ENCODE data around the gene ARHGAP15. TPM values are rescaled to one million over a fixed set of nuclear protein-coding genes. Genes with fewer than 3 reads are reported as not detected.

The ARHGAP15 gene
- total RNA-seq, 1 donor from 2014 or later, result 2.6 TPM

DNA sequence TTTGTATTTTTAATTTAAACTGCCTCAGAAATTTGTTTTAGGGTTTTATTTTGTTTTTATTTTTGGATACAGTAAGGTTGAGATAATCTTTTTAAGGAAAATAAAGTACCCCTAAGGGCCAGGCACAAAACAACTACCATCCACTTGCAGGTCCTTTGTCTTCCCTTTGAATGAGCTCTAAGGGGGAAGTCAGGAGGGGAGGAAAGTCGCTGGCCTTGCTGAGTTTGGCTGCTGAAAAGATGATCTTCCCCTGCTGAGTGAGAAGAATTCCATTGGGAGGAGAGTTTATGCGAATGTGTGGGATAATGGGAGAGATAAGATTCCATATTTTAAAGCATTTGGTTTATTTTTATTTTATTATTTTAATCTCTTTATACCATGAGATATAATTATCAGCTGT, 100.7 kb downstream of the ARHGAP15 start:
- no peak for ATAC-seq

DNA sequence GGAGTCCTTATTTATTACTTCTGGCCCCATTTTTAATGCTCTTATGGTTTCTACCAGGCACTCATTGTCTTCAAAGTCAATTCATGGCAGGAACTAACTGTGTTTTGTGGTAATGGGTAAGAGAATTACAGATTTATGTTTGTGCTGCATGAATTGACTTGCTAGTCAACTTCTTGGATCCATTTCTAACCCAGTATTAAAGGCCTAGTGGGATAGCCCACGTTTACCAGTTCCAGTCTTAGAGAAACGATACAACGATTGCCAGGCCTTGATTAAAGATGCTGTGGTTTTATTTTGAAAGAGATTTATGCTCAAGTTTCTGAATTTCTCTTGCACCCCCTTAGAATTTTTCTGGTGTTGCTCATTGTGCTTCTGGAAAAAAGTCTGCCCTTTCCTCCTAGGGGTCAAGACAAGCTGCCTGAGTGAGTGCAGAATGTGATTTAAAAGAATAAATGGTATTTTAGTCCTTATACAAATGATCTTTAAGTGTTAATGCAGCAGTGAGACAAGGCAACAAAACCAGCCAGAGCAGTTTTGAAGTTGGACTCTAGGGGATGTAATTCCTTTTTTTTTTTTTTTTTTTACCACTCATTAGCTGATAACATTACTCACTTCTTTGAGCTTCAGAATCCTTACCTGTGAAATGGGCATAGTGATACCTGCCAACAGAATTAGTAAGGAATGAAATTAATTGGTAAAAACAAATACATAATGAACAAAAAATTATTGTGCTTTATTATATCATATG, 101.5 kb downstream of the ARHGAP15 start:
- ATAC-seq, result no peak

DNA sequence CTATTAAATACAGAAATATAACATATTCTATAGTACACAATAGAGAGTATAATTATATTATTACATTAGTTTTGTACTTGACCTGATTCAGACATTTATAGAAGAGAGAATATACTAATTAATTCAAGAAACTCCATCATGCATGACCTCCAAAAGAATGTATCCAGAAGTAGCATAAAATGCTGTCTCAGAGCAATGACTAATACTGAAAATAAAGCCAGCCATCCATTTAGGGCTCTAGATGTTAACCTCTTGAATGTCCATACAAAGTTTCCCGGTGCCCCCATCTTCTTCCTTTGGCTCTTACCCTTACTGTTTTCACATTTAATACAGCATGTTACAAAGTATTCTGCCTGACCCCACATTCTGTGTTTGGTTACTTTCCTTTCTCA, 102.0 kb downstream of the ARHGAP15 start:
- no peak for ATAC-seq

DNA sequence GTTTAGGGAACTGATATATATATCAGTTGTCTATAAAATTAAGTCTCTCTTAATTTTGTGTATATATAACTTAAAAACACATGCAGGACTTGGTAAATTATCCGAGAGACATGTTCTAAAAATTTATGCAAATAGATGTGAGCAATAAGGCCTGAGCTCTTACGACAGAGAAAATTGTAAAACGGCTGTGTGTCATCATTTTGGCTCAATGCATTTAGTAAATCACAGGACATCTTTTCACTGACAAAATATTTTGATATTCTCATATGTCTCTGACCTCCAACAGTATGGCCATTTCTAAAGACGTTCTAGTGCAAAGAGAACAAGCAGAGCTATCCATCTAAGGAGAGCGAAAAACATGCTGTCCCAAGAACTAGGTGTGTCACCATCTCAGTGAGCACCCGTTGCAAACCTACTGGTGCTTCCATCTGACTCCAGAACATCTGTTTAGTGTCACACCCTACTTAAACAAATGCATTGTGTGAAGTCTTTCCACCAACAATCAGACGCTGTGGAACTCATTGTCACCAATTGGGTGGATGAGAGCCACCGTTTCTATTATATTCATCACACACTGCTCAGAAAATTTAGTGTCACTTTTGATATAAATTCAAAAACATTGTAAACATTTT, 108.0 kb downstream of the ARHGAP15 start:
- no peak for ATAC-seq

DNA sequence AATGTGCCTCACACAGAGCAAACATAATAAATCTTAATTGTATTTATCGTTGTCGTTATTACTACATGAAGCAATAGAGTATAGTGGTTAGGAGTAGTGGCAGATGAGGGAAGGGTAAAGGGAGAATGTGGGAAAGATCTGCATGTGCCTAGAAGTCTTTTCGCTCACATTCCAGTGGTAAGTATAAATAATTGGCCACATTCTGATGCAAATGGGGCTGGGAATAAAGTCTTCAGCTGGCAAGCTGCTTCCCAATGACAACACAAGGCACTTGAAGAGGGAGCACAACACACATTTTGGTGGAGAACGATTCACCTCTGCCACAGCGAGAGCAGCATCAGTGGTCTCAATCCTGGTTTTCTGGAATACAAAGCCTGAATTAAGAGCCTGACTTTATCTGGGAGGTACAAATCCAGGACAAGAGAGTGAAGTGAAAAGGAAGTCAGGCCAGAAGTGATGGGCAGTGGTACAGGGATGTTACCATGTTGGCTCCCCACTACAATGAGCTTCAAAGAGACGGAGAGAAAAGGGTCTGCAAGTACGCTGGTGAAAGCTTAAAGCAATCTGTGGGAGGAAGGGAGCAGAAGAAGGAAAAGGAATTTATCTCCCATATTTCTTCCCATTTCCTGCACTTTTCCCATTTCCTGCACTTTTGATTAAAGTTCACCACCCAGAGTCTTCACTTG, 112.3 kb downstream of the ARHGAP15 start:
- no peak for ATAC-seq

DNA sequence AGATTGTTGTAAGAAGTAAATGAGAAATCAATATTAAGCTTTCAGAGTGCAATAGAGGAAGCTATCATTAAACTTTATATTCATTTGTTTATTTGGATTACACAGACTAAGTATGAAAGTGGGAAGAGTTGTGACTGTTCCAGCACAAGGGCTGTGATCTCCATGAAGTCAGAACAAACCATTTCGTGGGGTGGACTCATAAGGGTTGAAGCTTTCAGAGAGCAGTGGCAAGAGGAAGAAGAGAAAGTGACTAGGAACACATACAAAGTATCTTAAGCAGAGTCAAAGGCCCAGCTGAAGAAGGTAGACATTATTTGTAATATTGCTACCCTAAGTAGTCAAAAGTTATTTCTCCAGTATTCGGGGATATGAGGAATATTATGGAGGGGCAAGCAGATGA, 117.0 kb downstream of the ARHGAP15 start:
- ATAC-seq, result no peak

DNA sequence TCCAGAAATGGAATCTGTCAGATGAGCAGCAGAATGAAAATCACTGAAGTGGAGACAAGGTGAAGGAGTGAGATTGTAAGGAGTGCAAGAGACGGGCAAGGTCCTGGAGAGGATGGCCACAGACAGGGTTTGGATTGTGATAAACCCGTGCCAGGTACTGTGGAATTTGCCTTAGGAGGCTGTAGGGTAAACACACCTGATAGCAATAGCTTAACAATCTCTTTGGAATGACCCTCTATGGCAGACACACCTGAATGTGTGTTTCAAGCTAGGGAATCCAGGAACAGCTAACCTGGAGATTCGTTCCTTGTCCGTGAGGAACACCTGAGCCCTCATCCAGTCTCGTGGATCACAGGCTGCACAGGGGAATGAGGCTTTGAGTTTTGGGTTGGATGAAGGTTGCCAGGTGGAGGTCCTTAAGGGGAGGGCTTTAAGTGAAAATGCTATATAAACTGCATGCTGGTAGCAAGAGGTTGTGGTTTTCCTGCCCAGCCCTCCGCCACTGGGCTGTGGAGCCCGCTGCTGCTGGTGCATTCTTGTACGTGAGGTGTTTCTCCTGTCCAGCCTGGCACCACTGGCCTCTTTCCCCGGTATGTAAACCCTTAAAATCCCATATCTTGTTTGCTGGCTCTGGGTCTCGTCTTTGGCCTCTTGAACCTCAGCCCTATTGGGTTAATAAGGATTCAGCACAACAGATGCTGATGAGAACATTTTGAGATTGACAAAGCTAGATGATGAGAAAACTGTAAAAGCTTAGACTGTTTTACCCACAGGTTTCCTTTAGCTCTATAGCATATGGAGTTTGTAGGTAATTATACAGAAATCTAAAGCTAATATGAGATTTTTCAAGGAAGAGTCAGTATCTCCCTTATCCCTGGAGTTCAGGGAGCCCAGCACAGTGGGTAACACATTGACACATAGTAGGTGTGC, 117.9 kb downstream of the ARHGAP15 start:
- ATAC-seq, result no peak

DNA sequence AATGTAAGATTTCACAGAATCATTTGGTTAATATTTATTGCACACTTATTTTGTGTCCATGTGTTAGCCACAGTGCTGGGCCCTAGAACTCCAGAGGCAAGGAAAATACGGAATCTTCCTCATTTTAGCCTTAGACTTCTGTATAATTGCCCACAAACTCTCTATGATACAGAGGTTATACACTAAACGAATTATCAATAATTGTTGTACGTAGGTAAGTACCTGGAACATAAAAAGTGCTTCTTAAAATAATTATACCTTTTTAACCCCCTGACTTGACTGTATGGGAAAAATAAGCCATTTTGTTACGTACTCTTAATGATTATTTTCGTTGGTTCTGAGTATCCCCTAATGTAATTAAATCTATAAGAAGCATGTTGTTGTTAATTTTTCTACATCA, 119.4 kb downstream of the ARHGAP15 start:
- no peak for ATAC-seq

DNA sequence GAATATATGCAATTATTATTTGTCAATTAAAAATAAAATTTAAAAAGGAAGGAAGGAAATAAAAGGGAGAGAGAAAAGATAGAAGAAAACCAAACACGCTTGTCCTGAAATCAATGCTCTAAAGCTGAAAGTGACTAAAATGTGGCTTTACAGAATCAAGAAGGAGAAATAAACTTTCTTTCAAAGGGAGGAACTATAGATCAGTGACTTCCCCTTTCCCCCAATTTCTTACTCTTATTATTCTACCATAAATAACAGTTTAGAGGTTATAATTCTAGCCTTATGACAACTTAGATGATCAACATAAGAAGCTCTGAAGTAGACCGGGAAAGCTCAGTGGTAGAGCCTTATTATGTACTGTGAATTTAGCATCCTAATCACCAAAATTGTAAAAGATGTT, 122.5 kb downstream of the ARHGAP15 start:
- ATAC-seq, result no peak

DNA sequence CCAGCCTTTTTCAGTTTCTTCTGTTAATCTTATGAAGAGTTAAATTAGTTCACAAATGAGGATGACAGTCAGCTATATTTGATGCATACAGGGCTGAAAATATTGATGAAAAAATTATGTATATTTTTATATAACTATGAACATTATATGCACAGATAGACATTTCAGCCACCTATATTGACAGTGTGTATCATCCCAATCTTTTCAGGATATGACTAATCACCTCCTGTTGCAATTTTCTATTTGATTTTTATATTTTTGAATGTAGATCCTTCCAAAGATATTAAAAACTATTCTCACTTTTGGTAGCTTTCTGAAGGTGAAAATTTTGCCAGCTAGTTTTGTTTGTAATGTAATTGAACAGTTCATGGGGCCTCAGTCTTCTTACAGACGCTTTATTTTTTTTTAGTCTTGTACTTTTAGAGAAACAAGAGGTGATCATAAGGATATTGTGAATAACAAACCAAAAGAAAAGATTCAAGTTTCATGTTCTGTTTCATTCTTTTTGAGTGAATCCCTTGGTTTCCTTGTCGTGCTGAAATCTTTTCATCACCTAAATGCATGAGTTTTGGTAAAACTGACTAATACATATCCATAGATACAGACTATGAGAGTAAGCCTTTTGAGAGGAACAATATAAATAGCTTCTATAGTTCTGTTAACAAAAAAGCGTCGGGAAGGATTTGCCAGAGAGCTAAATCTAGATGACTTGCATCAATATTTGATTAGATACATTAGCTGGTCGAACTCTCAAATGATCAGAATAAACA, 123.1 kb downstream of the ARHGAP15 start:
- ATAC-seq, result no peak

DNA sequence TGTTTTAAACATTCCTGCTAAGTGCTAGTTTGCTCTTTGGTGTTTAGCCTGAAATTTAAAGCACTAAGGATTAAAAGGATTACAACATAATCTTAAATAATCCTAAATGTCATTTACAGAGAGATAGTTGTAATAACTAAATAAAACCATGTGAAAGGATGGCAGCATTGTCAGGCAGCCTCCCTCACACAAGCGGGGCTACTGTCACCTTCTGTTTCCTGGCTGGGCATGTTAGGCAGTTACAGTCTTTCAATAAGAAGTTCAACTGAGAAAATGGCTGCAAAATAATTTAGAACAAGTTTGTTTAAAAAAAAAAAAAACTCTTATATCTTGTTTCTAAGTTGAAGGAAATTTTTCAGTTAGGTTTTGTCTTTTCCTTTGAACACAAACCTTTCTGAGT, 124.9 kb downstream of the ARHGAP15 start:
- no peak for ATAC-seq

DNA sequence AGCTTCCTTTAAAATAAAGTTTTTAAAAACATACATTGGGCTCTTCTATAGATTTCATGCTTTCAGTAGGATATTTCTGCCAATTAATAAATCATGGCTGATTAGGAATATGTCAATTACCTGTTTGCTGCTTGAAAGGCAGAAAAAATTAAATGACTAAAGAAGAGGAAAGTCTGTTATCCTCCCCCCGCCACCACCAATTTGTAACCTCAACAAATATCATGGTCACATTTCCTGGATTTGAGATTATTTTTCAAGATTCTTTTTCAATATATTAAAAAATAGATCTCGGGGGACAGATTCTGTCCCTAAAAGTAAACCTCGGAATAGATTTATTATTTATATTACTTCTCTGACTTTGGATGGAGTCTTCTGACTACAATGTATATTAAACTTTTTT, 125.9 kb downstream of the ARHGAP15 start:
- ATAC-seq, result no peak

DNA sequence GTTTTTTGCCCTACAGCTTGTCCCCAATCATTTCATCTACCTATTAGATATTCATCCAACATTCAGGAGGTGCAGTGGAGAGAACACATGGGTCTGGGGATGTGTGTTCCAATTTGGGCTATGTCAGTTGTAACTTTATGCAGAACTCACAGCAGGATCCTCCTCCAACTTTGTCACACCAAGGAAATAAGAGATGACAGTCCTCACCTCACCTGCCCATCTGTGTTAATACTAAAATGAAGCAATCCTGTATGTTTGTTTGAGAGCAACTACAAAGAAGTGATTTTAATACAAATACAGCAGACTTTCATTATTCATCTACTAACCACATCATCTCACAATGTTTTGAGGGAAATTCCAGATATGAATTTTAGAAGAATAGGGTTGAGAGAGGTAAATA, 126.7 kb downstream of the ARHGAP15 start:
- no peak for ATAC-seq

DNA sequence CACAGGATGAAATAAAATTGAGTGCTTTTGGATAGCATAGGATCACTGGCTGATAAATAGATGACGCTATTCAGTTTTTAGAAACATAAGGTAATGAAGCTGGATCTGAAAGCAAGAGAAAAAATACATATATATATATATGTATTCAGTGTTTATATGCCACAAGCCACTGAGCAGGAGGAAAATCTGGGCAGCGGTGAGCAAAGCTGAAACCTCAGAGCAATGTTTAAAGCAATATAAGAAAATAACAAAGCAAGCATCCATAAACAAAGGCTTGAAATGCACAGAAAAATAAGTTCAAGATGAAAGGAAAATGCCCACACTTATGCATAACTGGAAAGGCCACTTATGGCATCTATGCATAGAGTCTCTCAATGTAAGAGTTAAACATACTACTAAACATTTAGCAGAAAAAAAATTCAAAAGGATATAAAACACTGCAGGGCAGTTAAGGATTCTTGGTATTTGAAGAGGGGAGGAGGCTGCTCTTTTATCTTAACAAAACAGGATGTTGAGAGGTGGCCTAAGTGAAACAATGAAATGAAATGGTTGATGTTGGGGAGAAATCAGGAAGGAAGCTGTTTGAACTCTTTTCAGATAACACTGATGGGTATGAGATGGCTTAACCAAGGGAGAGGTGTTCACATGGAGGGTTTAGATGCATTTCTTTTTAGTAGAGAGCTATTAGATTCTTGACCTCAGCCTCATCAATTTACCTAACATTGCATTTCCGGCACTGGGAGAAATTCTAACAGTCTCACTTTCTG, 129.1 kb downstream of the ARHGAP15 start:
- ATAC-seq, result no peak

DNA sequence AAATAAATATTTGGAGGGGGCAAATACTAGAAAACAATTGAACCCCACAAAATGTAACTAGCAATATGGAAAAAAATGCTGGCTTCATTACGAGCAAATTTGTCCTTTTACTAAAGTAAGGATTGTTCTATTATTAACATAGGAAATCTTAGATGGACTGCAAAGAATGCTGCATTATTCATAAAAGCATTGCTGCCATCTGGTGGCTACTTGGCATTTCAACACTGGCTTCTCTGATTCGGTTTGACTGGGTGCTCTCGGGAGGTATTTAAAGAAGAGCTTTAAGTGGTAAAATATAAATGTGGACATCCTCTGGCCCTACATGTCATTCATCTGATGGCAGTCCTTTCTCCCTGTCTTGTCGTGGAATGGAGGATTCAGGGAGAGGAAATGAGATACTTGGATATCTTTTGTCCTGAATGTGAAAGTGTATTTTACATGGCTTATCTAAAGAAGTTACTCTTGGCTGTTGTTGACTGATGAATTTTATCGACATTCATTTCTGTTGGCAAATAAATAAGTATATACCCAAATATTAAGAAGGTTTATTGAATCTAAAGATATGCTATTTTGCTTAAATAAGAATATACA, 130.2 kb downstream of the ARHGAP15 start:
- ATAC-seq, result peak; percentile 42

DNA sequence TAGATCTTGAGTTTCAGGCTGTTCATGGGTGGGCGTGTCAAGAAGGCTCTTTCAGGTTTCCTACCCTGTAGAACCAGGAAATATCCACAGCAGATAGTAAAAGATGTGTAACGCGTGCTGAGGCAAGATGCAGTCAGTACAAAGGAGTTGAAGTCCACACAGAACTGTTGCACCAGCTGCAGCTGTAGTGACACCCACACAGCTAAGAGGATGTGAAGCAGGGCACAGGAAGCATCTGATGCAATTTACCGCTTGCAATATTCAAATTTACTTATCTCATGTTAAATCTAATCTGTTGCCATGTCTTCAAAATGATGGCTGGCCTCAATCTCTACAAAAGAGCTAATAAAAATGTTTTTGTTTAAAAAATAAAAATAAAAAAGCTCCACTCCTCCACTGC, 132.8 kb downstream of the ARHGAP15 start:
- peak; percentile 55 for ATAC-seq

DNA sequence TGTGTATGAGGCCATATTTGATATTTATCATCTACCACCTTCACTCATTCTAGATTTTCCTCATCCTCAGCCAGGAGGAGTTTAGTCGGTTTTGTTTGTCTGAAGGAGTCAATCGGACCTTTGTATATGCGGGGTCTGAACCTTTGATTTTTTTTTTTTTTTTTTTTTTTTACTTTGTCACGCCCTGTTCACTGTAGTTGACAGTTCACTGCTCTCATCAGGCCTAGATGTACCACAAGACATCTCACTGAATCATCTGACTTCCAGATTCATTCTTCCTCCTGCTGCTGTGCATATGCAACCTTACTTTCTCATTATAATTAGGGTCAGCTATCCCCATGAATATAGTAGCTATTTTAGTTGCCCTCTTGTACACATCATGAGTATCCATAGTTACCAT, 133.2 kb downstream of the ARHGAP15 start:
- no peak for ATAC-seq

DNA sequence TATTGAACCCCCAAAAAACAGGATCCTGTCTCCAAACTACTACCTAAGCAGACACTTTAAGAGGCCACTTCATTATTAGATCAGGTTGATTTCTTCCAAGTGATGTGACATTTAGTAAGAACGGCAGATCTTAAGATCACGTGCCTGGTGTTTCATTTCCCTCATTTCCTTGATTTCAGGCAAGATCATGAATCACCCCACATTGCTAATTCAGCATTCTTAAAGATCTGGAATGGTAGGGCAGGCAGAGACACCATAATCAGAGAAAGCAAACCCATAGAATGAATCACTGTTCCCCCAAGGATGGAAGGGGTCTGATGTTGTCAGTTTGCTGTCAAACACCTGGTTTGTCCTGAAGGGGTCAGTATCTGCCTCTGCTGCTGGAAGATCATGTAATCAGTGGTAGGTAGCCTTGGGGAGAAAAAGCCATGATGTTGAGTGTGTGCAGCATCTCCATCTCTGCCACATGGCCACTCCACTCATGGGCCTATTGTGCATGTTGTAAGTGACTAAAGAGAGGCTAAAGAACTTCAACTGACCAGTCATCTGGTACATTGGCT, 133.9 kb downstream of the ARHGAP15 start:
- ATAC-seq, result no peak

DNA sequence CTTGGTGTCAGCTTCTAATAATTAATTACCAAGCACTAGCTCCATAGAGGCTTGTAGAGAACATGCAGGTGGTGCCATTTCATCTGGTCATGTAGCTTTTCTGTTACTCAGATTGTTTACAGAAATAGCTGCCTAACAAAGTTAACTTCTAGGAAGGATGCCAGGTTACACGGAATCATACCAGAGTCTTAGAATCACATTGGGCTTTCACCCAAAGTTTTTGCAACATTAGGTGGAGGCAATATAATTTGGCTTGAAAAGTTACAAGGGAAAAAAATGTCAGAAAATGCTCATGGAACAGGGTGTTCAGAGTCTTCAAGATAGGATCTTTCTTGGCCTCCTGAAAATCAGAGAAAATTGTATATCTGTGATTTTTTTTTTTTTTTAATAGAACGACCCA, 135.6 kb downstream of the ARHGAP15 start:
- no peak for ATAC-seq

DNA sequence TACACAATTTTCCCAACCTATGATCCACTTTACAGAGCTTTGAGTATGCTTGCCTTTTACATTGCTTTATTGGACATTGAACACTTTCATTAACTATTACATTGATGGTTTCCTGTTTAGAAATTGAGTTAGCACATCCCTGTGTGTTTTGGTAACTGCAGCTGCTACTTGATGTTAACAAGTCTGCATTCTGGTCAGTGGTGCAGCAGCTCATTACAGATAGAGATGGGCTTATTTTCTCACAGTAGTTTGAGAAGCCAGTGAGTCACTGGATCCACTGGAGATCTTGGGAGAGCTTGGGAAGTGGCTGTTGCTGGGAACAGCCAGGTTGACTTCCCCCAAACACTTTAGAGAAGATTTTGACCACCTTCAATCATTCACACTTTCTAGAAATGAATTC, 150.5 kb downstream of the ARHGAP15 start:
- ATAC-seq, result no peak
